ENCODE results near the gene DNM3. TPM values are rescaled to one million over a fixed set of nuclear protein-coding genes. Genes with fewer than 3 reads are reported as not detected.
A peak's percentile ranks its signal among the peaks of the same experiment; 100 is the strongest.

Gene DNM3
- polyA plus RNA-seq, 3 donors from 2014 or later: 0.52 to 1.2 (median 0.99) TPM

DNA sequence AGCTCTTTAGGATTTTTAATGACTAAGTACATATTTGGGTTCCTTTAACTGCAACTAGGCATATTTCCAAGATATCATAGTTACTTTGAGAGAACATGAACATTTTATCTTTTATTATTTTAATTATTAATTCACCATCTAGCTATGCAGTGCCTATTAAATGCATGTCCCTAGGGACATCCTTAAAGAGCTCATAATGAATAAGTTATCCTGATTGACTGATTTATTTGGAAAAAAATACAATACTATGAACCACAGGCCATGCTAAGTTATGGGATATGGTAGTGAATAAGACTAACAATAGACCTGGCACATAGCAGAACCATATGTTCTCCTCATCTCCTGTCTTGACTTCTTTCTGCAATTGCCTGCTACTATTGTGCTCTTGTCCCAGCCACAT, 562.8 kb downstream of the DNM3 start:
- H3K27ac Mint-ChIP-seq: no peak overlapping the region
- H3K27me3 Mint-ChIP-seq (ENCODE audit: low read depth in 3 of 3): peaks cover 0 to 5% (median 2%) of the 10 kb centered on the region in 3 donors
- H3K9me3 Mint-ChIP-seq: no peaks in the 10 kb centered on the region
- peaks cover 0 to 3% (median 0%) of the 10 kb centered on the region in 3 donors for H3K36me3 Mint-ChIP-seq
- no peak for DNase-seq
- peaks cover 35 to 46% of the 10 kb centered on the region in 2 donors for H3K4me1 Mint-ChIP-seq
- no peak overlapping the region for H3K4me3 Mint-ChIP-seq

DNA sequence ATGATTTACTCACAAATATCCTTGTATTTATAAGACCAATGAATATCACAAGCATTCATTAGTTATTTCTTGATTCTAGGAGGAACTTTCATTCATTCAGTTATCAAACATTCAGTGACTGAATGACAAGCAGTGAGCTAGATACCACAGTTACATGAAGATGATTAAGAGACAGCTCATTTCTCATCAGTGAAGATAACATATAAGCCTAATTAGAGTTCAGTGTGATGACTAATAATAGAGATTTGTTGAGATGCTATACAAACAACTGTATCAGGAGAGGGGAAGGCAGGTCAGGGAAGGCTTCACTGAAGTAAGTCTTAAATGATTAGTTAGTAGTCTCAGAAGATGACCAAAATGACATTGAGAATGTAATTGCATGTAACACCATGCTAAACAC, 564.6 kb downstream of the DNM3 start:
- no peak overlapping the region for H3K27ac Mint-ChIP-seq
- no peaks in the 10 kb centered on the region for H3K9me3 Mint-ChIP-seq
- H3K4me3 Mint-ChIP-seq: no peak overlapping the region
- peaks cover 19 to 28% of the 10 kb centered on the region in 2 donors for H3K4me1 Mint-ChIP-seq
- peaks cover 0 to 2% (median 0%) of the 10 kb centered on the region in 3 donors for H3K27me3 Mint-ChIP-seq (ENCODE audit: low read depth in 3 of 3)
- DNase-seq: no peak
- H3K36me3 Mint-ChIP-seq: peaks cover 0 to 3% (median 0%) of the 10 kb centered on the region in 3 donors

GRCh38 chr1:172406968-172407367, 565.7 kb downstream of the DNM3 start:
- Mint-ChIP-seq H3K36me3 (peaks cover 0 to 3% (median 0%) of the 10 kb centered on the region in 3 donors), H3K4me3 (no peak overlapping the region), H3K4me1 (peaks cover 23 to 36% of the 10 kb centered on the region in 2 donors), H3K27ac (no peak overlapping the region), H3K9me3 (no peaks in the 10 kb centered on the region), H3K27me3 (ENCODE audit: low read depth in 3 of 3) (peaks cover 0 to 2% (median 0%) of the 10 kb centered on the region in 3 donors)
- no peak for DNase-seq

DNA sequence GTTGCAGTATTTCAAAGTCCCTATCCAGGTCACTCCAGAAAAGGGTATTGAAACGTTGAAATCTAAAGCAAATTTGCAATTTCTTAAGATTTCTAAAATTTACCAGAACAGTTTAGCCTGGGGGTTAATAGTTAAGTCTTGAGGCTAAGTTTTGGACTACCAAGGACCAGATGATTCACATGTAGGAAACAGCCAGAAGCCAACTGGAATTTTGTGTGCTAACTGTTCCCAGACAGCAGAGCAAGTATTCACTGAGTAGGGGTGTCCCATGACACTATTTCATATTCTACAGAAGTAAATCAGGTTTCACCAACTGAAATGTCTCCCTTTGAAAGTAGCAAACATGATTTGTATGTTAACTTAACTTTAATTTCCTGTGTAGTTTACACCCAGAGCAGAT, 567.7 kb downstream of the DNM3 start:
- Mint-ChIP-seq H3K27ac (no peak overlapping the region), H3K9me3 (peaks cover 0 to 2% (median 0%) of the 10 kb centered on the region in 6 donors), H3K4me1 (peaks cover 16 to 26% of the 10 kb centered on the region in 2 donors), H3K4me3 (no peak overlapping the region), H3K27me3 (ENCODE audit: low read depth in 3 of 3) (no peaks in the 10 kb centered on the region), H3K36me3 (peaks cover 0 to 10% (median 5%) of the 10 kb centered on the region in 3 donors)
- no peak for DNase-seq

GRCh38 chr1:172410027-172410426, 568.7 kb downstream of the DNM3 start:
- Mint-ChIP-seq H3K27me3 (ENCODE audit: low read depth in 3 of 3) (no peaks in the 10 kb centered on the region), H3K9me3 (peaks cover 0 to 2% (median 0%) of the 10 kb centered on the region in 6 donors), H3K27ac (no peak overlapping the region), H3K36me3 (peaks cover 0 to 10% (median 5%) of the 10 kb centered on the region in 3 donors), H3K4me3 (no peak overlapping the region), H3K4me1 (peaks cover 12 to 18% of the 10 kb centered on the region in 2 donors)
- DNase-seq: no peak

GRCh38 chr1:172411791-172412338, 570.6 kb downstream of the DNM3 start:
- Mint-ChIP-seq H3K4me1 (peaks cover 12 to 18% of the 10 kb centered on the region in 2 donors), H3K27me3 (ENCODE audit: low read depth in 3 of 3) (no peaks in the 10 kb centered on the region), H3K9me3 (peaks cover 0 to 2% (median 0%) of the 10 kb centered on the region in 6 donors), H3K36me3 (peaks cover 0 to 6% (median 6%) of the 10 kb centered on the region in 3 donors), H3K27ac (peak overlapping the region in 4 of 6 donors; percentile 1 to 57 (median 20)), H3K4me3 (peak overlapping the region in 2 of 5 donors; percentile 17 to 51)
- no peak for DNase-seq

GRCh38 chr1:172414331-172414730, 573.0 kb downstream of the DNM3 start:
- Mint-ChIP-seq H3K4me1 (peaks cover 12 to 18% of the 10 kb centered on the region in 2 donors), H3K9me3 (peaks cover 0 to 2% (median 0%) of the 10 kb centered on the region in 6 donors), H3K27ac (no peak overlapping the region), H3K36me3 (peaks cover 0 to 8% (median 6%) of the 10 kb centered on the region in 3 donors), H3K27me3 (ENCODE audit: low read depth in 3 of 3) (no peaks in the 10 kb centered on the region), H3K4me3 (no peak overlapping the region)
- DNase-seq: no peak

DNA sequence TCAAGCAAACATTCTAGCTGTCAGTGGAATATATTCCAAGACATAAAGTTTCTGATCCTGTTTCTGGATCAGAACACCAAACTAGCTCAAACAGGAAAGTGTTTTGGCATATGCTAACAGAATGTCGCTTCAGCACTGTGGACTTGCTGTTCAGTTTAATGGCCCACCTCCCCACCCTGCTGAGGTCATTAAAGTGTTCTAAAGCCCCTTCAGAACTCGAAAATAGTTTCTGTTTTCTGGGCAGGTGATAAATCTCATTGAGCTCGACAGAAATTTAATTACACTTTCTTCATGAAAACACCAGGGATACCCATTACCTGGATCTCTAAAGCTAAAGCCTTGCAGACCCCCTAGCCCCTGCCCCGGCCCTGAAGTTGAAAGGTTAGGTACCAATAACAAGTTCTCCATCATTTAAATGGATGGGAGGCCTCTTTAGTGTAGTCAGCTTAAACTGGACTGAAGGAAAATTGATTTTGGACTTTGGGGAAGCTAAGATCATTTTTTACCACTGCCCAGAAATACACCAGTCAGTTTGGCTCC, 575.3 kb downstream of the DNM3 start:
- H3K36me3 Mint-ChIP-seq: peaks cover 0 to 8% (median 6%) of the 10 kb centered on the region in 3 donors
- DNase-seq: no peak
- no peak overlapping the region for H3K4me3 Mint-ChIP-seq
- H3K4me1 Mint-ChIP-seq: peaks cover 11 to 12% of the 10 kb centered on the region in 2 donors
- peaks cover 0 to 2% (median 0%) of the 10 kb centered on the region in 6 donors for H3K9me3 Mint-ChIP-seq
- H3K27ac Mint-ChIP-seq: no peak overlapping the region
- H3K27me3 Mint-ChIP-seq (ENCODE audit: low read depth in 3 of 3): no peaks in the 10 kb centered on the region

- Mint-ChIP-seq H3K36me3 (peaks cover 0 to 8% (median 6%) of the 10 kb centered on the region in 3 donors), H3K4me3 (no peak overlapping the region), H3K4me1 (peaks cover 1 to 2% of the 10 kb centered on the region in 2 donors), H3K9me3 (peaks cover 0 to 2% (median 0%) of the 10 kb centered on the region in 6 donors), H3K27me3 (ENCODE audit: low read depth in 3 of 3) (no peaks in the 10 kb centered on the region), H3K27ac (no peak overlapping the region)
- DNase-seq: no peak
These were observed 576.3 kb downstream of the DNM3 start for GRCh38 chr1:172417557-172417956.

- no peaks in the 10 kb centered on the region for H3K9me3 Mint-ChIP-seq
- H3K4me1 Mint-ChIP-seq: no peaks in the 10 kb centered on the region
- no peaks in the 10 kb centered on the region for H3K27me3 Mint-ChIP-seq (ENCODE audit: low read depth in 3 of 3)
- H3K27ac Mint-ChIP-seq: no peak within 1 kb of the TSS
- DNase-seq: no peak
- H3K36me3 Mint-ChIP-seq: peaks cover 0 to 2% (median 0%) of the 10 kb centered on the region in 3 donors
- no peak within 1 kb of the TSS for H3K4me3 Mint-ChIP-seq
These were observed 579.1 kb downstream of the DNM3 start, which contains the start of gene C1orf105 for GRCh38 chr1:172420385-172420784. Gene C1orf105 (plus strand): TSS chr1:172420685. CDS start chr1:172420886, 201 bp downstream.

DNA sequence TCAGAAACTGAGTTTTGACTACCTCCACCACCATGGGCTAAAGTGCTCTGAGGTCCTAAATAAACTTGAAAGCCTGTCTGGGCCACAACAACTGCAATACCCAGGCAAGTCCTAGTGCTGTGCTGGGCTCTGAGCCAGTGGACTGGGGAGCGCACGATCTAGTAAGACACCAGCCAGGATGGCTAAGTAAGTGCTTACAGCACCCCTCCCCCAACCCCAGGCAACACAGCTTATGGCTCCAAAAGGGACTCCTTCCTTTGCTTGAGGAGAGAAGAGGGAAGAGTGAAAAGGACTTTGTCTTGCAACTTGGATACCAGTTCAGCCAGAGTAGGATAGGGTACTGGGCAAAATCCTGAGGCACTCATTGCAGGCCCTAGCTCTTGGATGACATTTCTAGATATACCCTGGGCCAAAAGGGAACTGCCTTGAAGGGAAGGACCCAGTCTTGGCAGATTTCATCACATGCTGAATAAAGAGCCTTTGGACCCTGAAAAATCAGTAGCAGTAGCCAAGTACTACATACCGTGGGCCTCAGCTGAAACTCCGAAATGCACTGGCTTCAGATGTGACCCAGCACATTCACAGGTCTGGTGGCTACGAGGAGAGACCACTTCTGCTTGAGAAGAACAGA, 580.8 kb downstream of the DNM3 start:
- H3K27ac Mint-ChIP-seq: no peak overlapping the region
- H3K9me3 Mint-ChIP-seq: no peaks in the 10 kb centered on the region
- no peaks in the 10 kb centered on the region for H3K4me1 Mint-ChIP-seq
- no peaks in the 10 kb centered on the region for H3K36me3 Mint-ChIP-seq
- DNase-seq: no peak
- no peaks in the 10 kb centered on the region for H3K27me3 Mint-ChIP-seq (ENCODE audit: low read depth in 3 of 3)
- no peak overlapping the region for H3K4me3 Mint-ChIP-seq

DNA sequence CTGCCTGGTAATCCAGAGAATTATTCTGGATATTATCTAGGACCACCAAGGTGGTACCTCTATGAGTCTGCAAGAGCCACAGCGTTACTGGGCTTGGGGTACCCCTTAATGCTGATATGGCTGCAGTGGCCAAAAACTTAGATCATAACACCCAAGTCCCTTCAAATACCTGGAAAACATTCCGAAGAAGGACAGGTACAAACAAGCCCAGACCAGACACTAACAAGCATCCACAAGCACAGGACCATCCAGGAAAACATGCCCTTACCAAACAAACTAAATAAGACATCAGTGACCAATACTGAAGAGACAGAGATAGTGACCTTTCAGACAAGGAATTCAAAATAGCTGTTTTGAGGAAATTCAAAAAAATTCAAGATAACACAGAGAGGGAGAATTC, 582.0 kb downstream of the DNM3 start:
- H3K4me3 Mint-ChIP-seq: no peak overlapping the region
- no peaks in the 10 kb centered on the region for H3K27me3 Mint-ChIP-seq (ENCODE audit: low read depth in 3 of 3)
- no peak for DNase-seq
- H3K9me3 Mint-ChIP-seq: no peaks in the 10 kb centered on the region
- no peaks in the 10 kb centered on the region for H3K4me1 Mint-ChIP-seq
- no peak overlapping the region for H3K27ac Mint-ChIP-seq
- no peaks in the 10 kb centered on the region for H3K36me3 Mint-ChIP-seq

GRCh38 chr1:172425339-172425738, 584.0 kb downstream of the DNM3 start:
- Mint-ChIP-seq H3K27ac (no peak overlapping the region), H3K36me3 (no peaks in the 10 kb centered on the region), H3K4me3 (no peak overlapping the region)

GRCh38 chr1:172427191-172427590, 585.9 kb downstream of the DNM3 start:
- no peak overlapping the region for H3K4me3 Mint-ChIP-seq
- no peaks in the 10 kb centered on the region for H3K9me3 Mint-ChIP-seq
- H3K36me3 Mint-ChIP-seq: no peaks in the 10 kb centered on the region
- no peak overlapping the region for H3K27ac Mint-ChIP-seq
- H3K27me3 Mint-ChIP-seq (ENCODE audit: low read depth in 3 of 3): no peaks in the 10 kb centered on the region
- DNase-seq: peak; percentile 30 to 32 (median 30)
- peaks cover 5 to 11% of the 10 kb centered on the region in 2 donors for H3K4me1 Mint-ChIP-seq

More at GRCh38 chr1:172425339-172425738, 584.0 kb downstream of the DNM3 start:
- H3K9me3 Mint-ChIP-seq: no peaks in the 10 kb centered on the region
- H3K4me1 Mint-ChIP-seq: peaks cover 5 to 11% of the 10 kb centered on the region in 2 donors
- DNase-seq: no peak
- H3K27me3 Mint-ChIP-seq (ENCODE audit: low read depth in 3 of 3): no peaks in the 10 kb centered on the region

Data from immature natural killer cell (primary cell).